ENCODE results near the gene GNPTG. TPM values are rescaled to one million over a fixed set of nuclear protein-coding genes. Genes with fewer than 3 reads are reported as not detected.

Gene GNPTG
- total RNA-seq, 1 donor from 2014 or later: 40.2 TPM

GRCh38 chr16:1378804-1379303 is 27.1 kb downstream of the GNPTG start:
- Mint-ChIP-seq H3K27ac (peak overlapping the region; percentile 78), H3K27me3 (no peaks in the 10 kb centered on the region), H3K9me3 (no peaks in the 10 kb centered on the region), H3K36me3 (ENCODE audit: low read depth) (peaks cover 42% of the 10 kb centered on the region), H3K4me1 (peaks cover 14% of the 10 kb centered on the region), H3K4me3 (peak overlapping the region; percentile 80)
- CTCF ChIA-PET: interaction anchor here (0.8 to 2.7 kb wide), 4 partner anchors 10 to 160 kb away, joined by 3 to 12 read pairs (median 3); partner anchors contain the start of gene UQCC4
- ATAC-seq (ENCODE audit: low read depth): peak; percentile 77
- DNase-seq: no peak
- POLR2A ChIA-PET: interaction anchor here (0.7 to 3.6 kb wide), 9 partner anchors 29 to 327 kb away, joined by 3 to 19 read pairs (median 4); partner anchors contain the start of genes CCDC154, TELO2 and UQCC4
- no peak for TF ChIP-seq CTCF (IDR thresholded peaks at IDR 0.05)
- intact Hi-C loops (cut with micrococcal nuclease): loop anchor here (1.0 kb wide), 4 partner anchors 29 to 96 kb away; partner anchors contain the start of genes CLCN7 and UNKL

- peaks cover 14% of the 10 kb centered on the region for H3K4me1 Mint-ChIP-seq
- ChIA-PET CTCF (interaction anchor here (0.8 to 2.7 kb wide), 4 partner anchors 11 to 160 kb away, joined by 3 to 12 read pairs (median 3); partner anchors contain the start of gene UQCC4), POLR2A (interaction anchor here (0.7 to 3.6 kb wide), 9 partner anchors 28 to 1568 kb away, joined by 3 to 19 read pairs (median 4); partner anchors contain the start of genes CCDC154, TELO2 and UQCC4)
- H3K27me3 Mint-ChIP-seq: no peaks in the 10 kb centered on the region
- H3K9me3 Mint-ChIP-seq: no peaks in the 10 kb centered on the region
- peak overlapping the region; percentile 53 for H3K27ac Mint-ChIP-seq
- peaks cover 40% of the 10 kb centered on the region for H3K36me3 Mint-ChIP-seq (ENCODE audit: low read depth)
- TF ChIP-seq CTCF (IDR thresholded peaks at IDR 0.05): no peak
- peak; percentile 74 for ATAC-seq (ENCODE audit: low read depth)
- DNase-seq: peak; percentile 68
- intact Hi-C loops (cut with micrococcal nuclease): loop anchor here (1.0 kb wide), 4 partner anchors 29 to 96 kb away; partner anchors contain the start of genes CLCN7 and UNKL
- H3K4me3 Mint-ChIP-seq: peak overlapping the region; percentile 72
Observed at GRCh38 chr16:1379304-1380076, 27.8 kb downstream of the GNPTG start.

GRCh38 chr16:1380195-1380594 is 28.5 kb downstream of the GNPTG start:
- ATAC-seq (ENCODE audit: low read depth) (no peak), DNase-seq (no peak)
- H3K9me3 Mint-ChIP-seq: no peaks in the 10 kb centered on the region
- peaks cover 43% of the 10 kb centered on the region for H3K36me3 Mint-ChIP-seq (ENCODE audit: low read depth)
- POLR2A ChIA-PET: interaction anchor here (0.7 to 3.6 kb wide), 4 partner anchors 28 to 1568 kb away, joined by 3 to 19 read pairs (median 6); partner anchors contain the start of gene UQCC4
- peaks cover 14% of the 10 kb centered on the region for H3K4me1 Mint-ChIP-seq
- H3K27ac Mint-ChIP-seq: peak overlapping the region; percentile 53
- CTCF ChIA-PET: interaction anchor here (2.7 kb wide), 1 partner anchor 17 kb away, joined by 12 read pairs; no protein-coding TSS in a partner anchor
- intact Hi-C loops (cut with micrococcal nuclease): no loop called here
- no peak for TF ChIP-seq CTCF (IDR thresholded peaks at IDR 0.05)
- peak overlapping the region; percentile 72 for H3K4me3 Mint-ChIP-seq
- no peaks in the 10 kb centered on the region for H3K27me3 Mint-ChIP-seq

GRCh38 chr16:1381612-1382406 is 30.1 kb downstream of the GNPTG start:
- no peak for ATAC-seq (ENCODE audit: low read depth)
- intact Hi-C loops (cut with micrococcal nuclease): no loop called here
- Mint-ChIP-seq H3K27ac (no peak overlapping the region), H3K4me3 (no peak overlapping the region), H3K27me3 (no peaks in the 10 kb centered on the region), H3K4me1 (peaks cover 14% of the 10 kb centered on the region), H3K36me3 (ENCODE audit: low read depth) (peaks cover 37% of the 10 kb centered on the region), H3K9me3 (no peaks in the 10 kb centered on the region)
- TF ChIP-seq CTCF (IDR thresholded peaks at IDR 0.05): no peak
- ChIA-PET POLR2A (interaction anchor here (3.6 kb wide), 1 partner anchor 39 kb away, joined by 19 read pairs; the partner anchor contains the start of gene UQCC4), CTCF (no interaction called here)
- DNase-seq: no peak
